ENCODE measurements around the gene FHL3. TPM values are rescaled to one million over a fixed set of nuclear protein-coding genes. Genes with fewer than 3 reads are reported as not detected.

FHL3 gene
- total and polyA plus RNA-seq, 9 of the 15 experiments (the other 6 are each of a cell fraction or from before 2014, with no cell fraction given) = 6.1 to 144 (median 34.1) TPM

- TF ChIP-seq SREBF1 (IDR thresholded peaks at IDR 0.05; ENCODE audit: borderline replicate concordance, low read depth, low read length) (peak; percentile 74; the same call in 1 of the 2 replicates), DPF2 (IDR thresholded peaks at IDR 0.05) (no peak; the same call in 1 of the 2 replicates), MYNN (IDR thresholded peaks at IDR 0.05) (peak; percentile 92), MYNN (CRISPR knock-in tag; IDR thresholded peaks at IDR 0.05) (no peak), CBFA2T3 (IDR thresholded peaks at IDR 0.05) (no peak), ZNF431 (CRISPR knock-in tag; IDR thresholded peaks at IDR 0.05) (peak; percentile 94), L3MBTL2 (IDR thresholded peaks at IDR 0.05) (peak; percentile 100), ADNP (tag; IDR thresholded peaks at IDR 0.05) (no peak), IRF1 (CRISPR knock-in tag; IDR thresholded peaks at IDR 0.05; ENCODE audit: borderline replicate concordance) (peak; percentile 99; the same call in 1 of the 2 replicates), ARID3B (CRISPR knock-in tag; IDR thresholded peaks at IDR 0.05; ENCODE audit: borderline replicate concordance) (peak; percentile 85; the same call in 1 of the 2 replicates), NRF1 (conservative IDR thresholded peaks at IDR 0.05 in 1 of 2, IDR thresholded peaks at IDR 0.05 in 1 of 2) (peak; percentile 88 to 90), RBM15 (IDR thresholded peaks at IDR 0.05; ENCODE audit: insufficient read depth, low read length) (no peak), CHAMP1 (IDR thresholded peaks at IDR 0.05) (no peak), HNRNPL (IDR thresholded peaks at IDR 0.05; ENCODE audit: low read depth, low read length) (peak; percentile 74; the same call in 1 of the 2 replicates), ZNF133 (CRISPR knock-in tag; IDR thresholded peaks at IDR 0.05) (peak; percentile 91), FOXJ2 (tag; IDR thresholded peaks at IDR 0.05) (peak; percentile 90), SNAPC5 (CRISPR knock-in tag; IDR thresholded peaks at IDR 0.05) (no peak), GTF2F1 (IDR thresholded peaks at IDR 0.05; ENCODE audit: low read depth, low read length) (0 out of 2 replicates have a peak, but pooled peaks have one; percentile 74), FOXP1 (CRISPR knock-in tag; IDR thresholded peaks at IDR 0.05) (peak; percentile 99), ZNF518B (CRISPR knock-in tag; IDR thresholded peaks at IDR 0.05) (no peak)
Observed at GRCh38 chr1:38012363-38013226, 7.3 kb upstream of the FHL3 start, which contains the start of gene UTP11 (continued).
